CD8-positive, alpha-beta memory T cell (primary cell): ENCODE data around the gene CR2. TPM values are rescaled to one million over a fixed set of nuclear protein-coding genes. Genes with fewer than 3 reads are reported as not detected.

ENCODE experiments used
- CTCF ChIA-PET: fragments of 350-600 bp; sonication (Branson Sonifier 250); formaldehyde crosslinking; loops from one replicate; lab custom pipeline; 2021; ENCODE audit warnings: antibody characterized with exemption; lab: Charles Lee
- POLR2A ChIA-PET: fragments of 350-600 bp; sonication (Branson Sonifier 250); formaldehyde crosslinking; loops from one replicate; lab custom pipeline; 2021; ENCODE audit warnings: antibody characterized with exemption; lab: Charles Lee
- DNase-seq, 5 donors: peaks; one replicate each; pipeline versions ENCODE4 v3.0.0 to v3.0.0-alpha.2; 2020 to 2022; ENCODE audit warnings: mixed read lengths in 1 of 5
- H3K27ac ChIP-seq: one replicate; pipeline ENCODE4 v1.7.0; 2013; ENCODE audit warnings: low read depth, mild to moderate bottlenecking, low read length, moderate library complexity
- H3K27me3 ChIP-seq: 2 replicates; pipeline ENCODE4 v1.7.0; 2013; ENCODE audit warnings: low read length, mild to moderate bottlenecking; ENCODE audit not compliant: insufficient read depth, poor library complexity, severe bottlenecking
- H3K36me3 ChIP-seq: 2 replicates; pipeline ENCODE4 v1.7.0; 2013; ENCODE audit warnings: mild to moderate bottlenecking, low read length, moderate library complexity; ENCODE audit not compliant: insufficient read depth
- H3K4me1 ChIP-seq: 2 replicates; pipeline ENCODE4 v1.7.0; 2013; ENCODE audit warnings: mild to moderate bottlenecking, low read length, moderate library complexity; ENCODE audit not compliant: insufficient read depth
- H3K4me3 ChIP-seq: 2 replicates; pipeline ENCODE4 v1.7.0; 2013; ENCODE audit warnings: mild to moderate bottlenecking, low read length
- H3K9me3 ChIP-seq: 2 replicates; pipeline ENCODE4 v1.7.0; 2013; ENCODE audit warnings: mild to moderate bottlenecking, low read length
- H3K27ac Mint-ChIP-seq, 8 donors: one replicate each; pipeline ENCODE4 v1.8.0; 2020 to 2021; ENCODE audit warnings: mixed read lengths in 8 of 8, mild to moderate bottlenecking in 6 of 8, inconsistent platforms in 3 of 8, moderate library complexity in 3 of 8
- H3K27me3 Mint-ChIP-seq, 2 donors: one replicate each; pipeline ENCODE4 v1.8.0; 2020 to 2021; ENCODE audit warnings: mixed read lengths in 2 of 2, mild to moderate bottlenecking in 1 of 2, moderate library complexity in 1 of 2
- H3K36me3 Mint-ChIP-seq, 3 donors: one replicate each; pipeline ENCODE4 v1.8.0; 2020 to 2021; ENCODE audit warnings: mixed read lengths in 3 of 3, inconsistent platforms in 1 of 3, mild to moderate bottlenecking in 1 of 3
- H3K4me1 Mint-ChIP-seq, 3 donors: one replicate each; pipeline ENCODE4 v1.8.0; 2020 to 2021; ENCODE audit warnings: mixed read lengths in 3 of 3, inconsistent platforms in 1 of 3, mild to moderate bottlenecking in 1 of 3
- H3K4me3 Mint-ChIP-seq, 7 donors: one replicate each; pipeline ENCODE4 v1.8.0; 2020 to 2021; ENCODE audit warnings: mixed read lengths in 7 of 7, mild to moderate bottlenecking in 6 of 7, moderate library complexity in 4 of 7, inconsistent platforms in 2 of 7
- H3K9me3 Mint-ChIP-seq, 5 donors: one replicate each; pipeline ENCODE4 v1.8.0; 2020 to 2022; ENCODE audit warnings: mixed read lengths in 5 of 5, mild to moderate bottlenecking in 3 of 5, moderate library complexity in 2 of 5, inconsistent platforms in 1 of 5
- polyA plus RNA-seq: library from polyadenylated mRNA; unstranded; fragments of 300-500 nt; fragmentation: Illumina TruSeq; gene quantifications from one replicate; pipeline ENCODE4 v1.2.3, GENCODE V29; 2021
- total RNA-seq, 2 experiments: library from RNA; stranded (reverse); gene quantifications; one replicate each; pipeline ENCODE4 v1.2.3, GENCODE V29; 2021

CR2 gene
- total and polyA plus RNA-seq, 3 experiments from 2014 or later = 1.6 to 2.2 (median 1.6) TPM

DNA sequence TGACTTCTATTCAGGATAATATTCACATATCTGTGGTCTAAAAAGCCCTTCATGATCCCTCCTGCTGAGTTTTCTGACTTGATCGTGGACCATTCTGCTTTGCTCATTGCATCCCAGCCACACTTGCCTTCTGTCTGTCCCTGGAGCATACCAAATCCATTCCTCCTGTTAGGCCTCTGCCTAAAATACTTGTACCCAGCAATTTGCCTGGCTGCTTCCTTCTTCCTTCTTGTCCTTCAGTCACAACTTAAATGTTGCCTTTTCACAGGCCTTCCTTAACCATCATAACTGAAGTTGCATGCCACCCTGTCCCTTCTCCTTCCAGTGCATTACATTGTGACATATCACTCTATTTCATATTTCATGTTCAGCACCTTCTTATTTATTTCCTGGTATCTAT is 4.3 kb downstream of the CR2 start:
- Mint-ChIP-seq H3K36me3 (no peaks in the 10 kb centered on the region), H3K4me1 (peaks cover 31 to 44% (median 36%) of the 10 kb centered on the region in 3 donors), H3K9me3 (no peaks in the 10 kb centered on the region), H3K4me3 (no peak overlapping the region), H3K27ac (no peak overlapping the region), H3K27me3 (peaks cover 10 to 15% of the 10 kb centered on the region in 2 donors)
- no peak overlapping the region for H3K4me3 ChIP-seq
- CTCF ChIA-PET = no interaction called here
- H3K27ac ChIP-seq = no peak overlapping the region
- H3K9me3 ChIP-seq = no peaks in the 10 kb centered on the region
- H3K36me3 ChIP-seq = no peaks in the 10 kb centered on the region
- peaks cover 56% of the 10 kb centered on the region for H3K4me1 ChIP-seq
- POLR2A ChIA-PET = no interaction called here
- no peaks in the 10 kb centered on the region for H3K27me3 ChIP-seq
- no peak for DNase-seq

- Histone ChIP-seq H3K27me3 (no peaks in the 10 kb centered on the region), H3K4me1 (peaks cover 62% of the 10 kb centered on the region), H3K36me3 (no peaks in the 10 kb centered on the region), H3K9me3 (no peaks in the 10 kb centered on the region), H3K4me3 (no peak overlapping the region), H3K27ac (no peak overlapping the region)
- Mint-ChIP-seq H3K27me3 (peaks cover 10 to 14% of the 10 kb centered on the region in 2 donors), H3K4me3 (no peak overlapping the region), H3K27ac (no peak overlapping the region), H3K4me1 (peaks cover 28 to 46% (median 37%) of the 10 kb centered on the region in 3 donors), H3K36me3 (no peaks in the 10 kb centered on the region), H3K9me3 (no peaks in the 10 kb centered on the region)
- ChIA-PET CTCF (no interaction called here), POLR2A (no interaction called here)
- peak in 3 of 5 donors; percentile 47 to 77 (median 61) for DNase-seq
These were observed 4.9 kb downstream of the CR2 start for GRCh38 chr1:207459008-207459407.

DNA sequence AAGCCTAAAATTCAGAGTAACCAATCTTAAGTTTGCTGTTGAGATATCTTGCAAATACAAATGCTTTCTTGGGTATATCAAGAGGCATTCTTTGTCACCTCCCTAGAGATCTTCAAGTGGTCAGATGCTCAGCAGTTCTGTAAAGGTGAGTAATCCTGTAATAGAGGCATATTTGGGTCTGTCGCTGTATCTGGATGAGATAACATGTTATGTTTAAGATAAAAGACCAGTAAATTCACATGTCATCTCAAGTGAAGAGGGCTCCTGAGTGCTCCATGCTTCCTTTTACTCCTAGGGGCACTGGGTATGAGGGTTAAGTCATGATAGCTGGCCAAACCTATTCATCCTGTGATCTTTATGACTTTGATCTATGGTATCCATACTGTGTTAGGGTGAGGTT is 7.5 kb downstream of the CR2 start:
- Histone ChIP-seq H3K4me3 (no peak overlapping the region), H3K27ac (no peak overlapping the region), H3K4me1 (peaks cover 61% of the 10 kb centered on the region), H3K27me3 (no peaks in the 10 kb centered on the region), H3K9me3 (no peaks in the 10 kb centered on the region), H3K36me3 (no peaks in the 10 kb centered on the region)
- no peaks in the 10 kb centered on the region for H3K9me3 Mint-ChIP-seq
- POLR2A ChIA-PET = no interaction called here
- CTCF ChIA-PET = no interaction called here
- DNase-seq = no peak
- H3K36me3 Mint-ChIP-seq = peaks cover 0 to 2% (median 0%) of the 10 kb centered on the region in 3 donors
- peak overlapping the region in 1 of 8 donors; percentile 9 for H3K27ac Mint-ChIP-seq
- H3K4me3 Mint-ChIP-seq = peak overlapping the region in 1 of 7 donors; percentile 16
- peaks cover 8 to 17% of the 10 kb centered on the region in 2 donors for H3K27me3 Mint-ChIP-seq
- H3K4me1 Mint-ChIP-seq = peaks cover 20 to 42% (median 40%) of the 10 kb centered on the region in 3 donors

DNA sequence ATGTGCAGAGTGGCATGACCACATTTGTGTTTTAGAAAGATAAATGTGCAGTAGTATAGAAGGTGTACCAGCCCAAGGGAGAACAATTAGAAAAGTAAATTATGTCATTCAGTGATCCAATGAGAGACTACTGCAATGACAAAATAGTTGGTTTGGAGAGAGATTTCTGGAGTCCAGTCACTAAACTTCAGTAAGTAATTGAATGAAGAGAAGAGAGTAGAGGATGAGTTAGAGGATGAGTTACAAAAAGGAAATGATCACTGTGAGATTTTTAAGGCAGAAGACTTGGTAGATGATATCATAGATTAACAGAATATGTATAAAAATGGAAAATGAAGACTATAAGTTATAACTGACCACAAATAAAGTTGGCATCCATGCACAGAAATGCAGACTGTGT is 8.4 kb downstream of the CR2 start:
- no peak overlapping the region for H3K27ac ChIP-seq
- Mint-ChIP-seq H3K27me3 (peaks cover 12 to 22% of the 10 kb centered on the region in 2 donors), H3K36me3 (peaks cover 0 to 2% (median 0%) of the 10 kb centered on the region in 3 donors), H3K4me1 (peaks cover 20 to 42% (median 40%) of the 10 kb centered on the region in 3 donors), H3K4me3 (no peak overlapping the region), H3K27ac (no peak overlapping the region), H3K9me3 (no peaks in the 10 kb centered on the region)
- CTCF ChIA-PET = no interaction called here
- no peak for DNase-seq
- peaks cover 59% of the 10 kb centered on the region for H3K4me1 ChIP-seq
- no peaks in the 10 kb centered on the region for H3K36me3 ChIP-seq
- H3K27me3 ChIP-seq = no peaks in the 10 kb centered on the region
- H3K4me3 ChIP-seq = no peak overlapping the region
- POLR2A ChIA-PET = no interaction called here
- no peaks in the 10 kb centered on the region for H3K9me3 ChIP-seq

GRCh38 chr1:207463021-207463420 is 8.9 kb downstream of the CR2 start:
- H3K36me3 Mint-ChIP-seq = peaks cover 0 to 2% (median 0%) of the 10 kb centered on the region in 3 donors
- Histone ChIP-seq H3K27me3 (no peaks in the 10 kb centered on the region), H3K27ac (no peak overlapping the region), H3K4me3 (no peak overlapping the region), H3K36me3 (no peaks in the 10 kb centered on the region), H3K9me3 (no peaks in the 10 kb centered on the region), H3K4me1 (peaks cover 54% of the 10 kb centered on the region)
- ChIA-PET POLR2A (no interaction called here), CTCF (no interaction called here)
- H3K4me3 Mint-ChIP-seq = no peak overlapping the region
- H3K9me3 Mint-ChIP-seq = no peaks in the 10 kb centered on the region
- H3K27me3 Mint-ChIP-seq = peaks cover 12 to 22% of the 10 kb centered on the region in 2 donors
- H3K4me1 Mint-ChIP-seq = peaks cover 20 to 42% (median 40%) of the 10 kb centered on the region in 3 donors
- no peak for DNase-seq
- peak overlapping the region in 1 of 8 donors; percentile 2 for H3K27ac Mint-ChIP-seq

- peaks cover 0 to 2% (median 0%) of the 10 kb centered on the region in 3 donors for H3K36me3 Mint-ChIP-seq
- ChIA-PET POLR2A (no interaction called here), CTCF (no interaction called here)
- H3K27me3 Mint-ChIP-seq = peaks cover 14 to 26% of the 10 kb centered on the region in 2 donors
- Histone ChIP-seq H3K27ac (no peak overlapping the region), H3K4me3 (no peak overlapping the region), H3K36me3 (no peaks in the 10 kb centered on the region), H3K27me3 (no peaks in the 10 kb centered on the region), H3K4me1 (peaks cover 49% of the 10 kb centered on the region), H3K9me3 (no peaks in the 10 kb centered on the region)
- H3K9me3 Mint-ChIP-seq = no peaks in the 10 kb centered on the region
- H3K4me1 Mint-ChIP-seq = peaks cover 20 to 42% (median 40%) of the 10 kb centered on the region in 3 donors
- no peak for DNase-seq
- H3K27ac Mint-ChIP-seq = peak overlapping the region in 1 of 8 donors; percentile 31
- H3K4me3 Mint-ChIP-seq = peak overlapping the region in 1 of 7 donors; percentile 15
These were observed 9.4 kb downstream of the CR2 start for GRCh38 chr1:207463571-207463970.

- no peak overlapping the region for H3K4me3 ChIP-seq
- H3K4me1 ChIP-seq = peaks cover 7% of the 10 kb centered on the region
- ChIA-PET POLR2A (no interaction called here), CTCF (interaction anchor here (1.1 to 1.4 kb wide), 2 partner anchors 17 to 386 kb away, joined by 3 to 4 read pairs; partner anchors contain the start of gene CR2)
- peak overlapping the region in 6 of 8 donors; percentile 2 to 50 (median 18) for H3K27ac Mint-ChIP-seq
- H3K27ac ChIP-seq = no peak overlapping the region
- H3K27me3 Mint-ChIP-seq = peaks cover 13 to 32% of the 10 kb centered on the region in 2 donors
- DNase-seq = peak in 2 of 5 donors; percentile 40 to 64
- H3K9me3 Mint-ChIP-seq = no peaks in the 10 kb centered on the region
- H3K36me3 Mint-ChIP-seq = no peaks in the 10 kb centered on the region
- H3K36me3 ChIP-seq = no peaks in the 10 kb centered on the region
- no peaks in the 10 kb centered on the region for H3K27me3 ChIP-seq
- no peaks in the 10 kb centered on the region for H3K9me3 ChIP-seq
- H3K4me3 Mint-ChIP-seq = no peak overlapping the region
- H3K4me1 Mint-ChIP-seq = peaks cover 9 to 17% (median 12%) of the 10 kb centered on the region in 3 donors
These were observed 16.8 kb downstream of the CR2 start for GRCh38 chr1:207470927-207471326.

DNA sequence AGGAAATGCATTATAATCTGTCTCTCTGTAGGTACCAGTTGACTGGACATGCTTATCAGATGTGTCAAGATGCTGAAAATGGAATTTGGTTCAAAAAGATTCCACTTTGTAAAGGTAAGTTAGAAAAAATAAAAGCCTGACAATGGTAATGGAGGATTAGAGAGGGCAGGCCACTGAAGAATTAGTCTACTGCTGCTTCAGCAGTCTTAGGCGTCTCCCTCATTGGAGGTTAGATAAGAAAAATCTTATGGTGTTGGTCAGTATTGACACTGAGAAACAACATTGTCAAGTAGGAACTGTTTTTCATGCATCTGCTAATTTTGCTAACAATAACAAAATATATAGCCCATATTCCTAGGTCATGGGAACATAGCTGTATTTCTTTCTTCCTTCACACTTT is 20.1 kb downstream of the CR2 start:
- no peaks in the 10 kb centered on the region for H3K27me3 ChIP-seq
- Mint-ChIP-seq H3K9me3 (no peaks in the 10 kb centered on the region), H3K27ac (no peak overlapping the region), H3K27me3 (peaks cover 4 to 16% of the 10 kb centered on the region in 2 donors), H3K4me1 (peaks cover 9 to 16% (median 10%) of the 10 kb centered on the region in 3 donors), H3K4me3 (no peak overlapping the region), H3K36me3 (peaks cover 0 to 2% (median 1%) of the 10 kb centered on the region in 3 donors)
- no peaks in the 10 kb centered on the region for H3K36me3 ChIP-seq
- POLR2A ChIA-PET = no interaction called here
- CTCF ChIA-PET = no interaction called here
- no peak overlapping the region for H3K4me3 ChIP-seq
- peaks cover 7% of the 10 kb centered on the region for H3K4me1 ChIP-seq
- H3K27ac ChIP-seq = no peak overlapping the region
- DNase-seq = no peak
- H3K9me3 ChIP-seq = no peaks in the 10 kb centered on the region
